Measurements from ENCODE around the gene PRKCE.

GRCh38 chr2:46196871-46197462 lies 545.5 kb downstream of the PRKCE start:
- no peak for TF ChIP-seq CTCF (IDR thresholded peaks at IDR 0.05)
- no peak for TF ChIP-seq POLR2A (IDR thresholded peaks at IDR 0.05)
